DND-41 (cell line): ENCODE results near the gene DNAJC15.

Source experiments
- CTCF ChIP-seq: IDR thresholded peaks from 2 replicates; pipeline ENCODE4 v1.5.1; 2012; ENCODE audit warnings: borderline replicate concordance, low read length, moderate library complexity, mild to moderate bottlenecking; ENCODE audit not compliant: poor library complexity, severe bottlenecking; ENCODE audit errors: extremely low read depth
- EZH2 ChIP-seq: IDR thresholded peaks from 3 replicates; pipeline ENCODE4 v1.6.1; 2012; ENCODE audit warnings: borderline replicate concordance, low read depth, mild to moderate bottlenecking, moderate library complexity, low read length, inconsistent platforms; ENCODE audit not compliant: severe bottlenecking

GRCh38 chr13:43036351-43037250 lies 13.2 kb downstream of the DNAJC15 start:
- no peak for TF ChIP-seq CTCF
- no peak for TF ChIP-seq EZH2
